Measurements from ENCODE around the gene ZNF723.
"Not testable (repeated sequence)": the region's sequence is repeated elsewhere in the genome, so short reads cannot be mapped to it uniquely, and the experiment has no call there.

Gene ZNF723

GRCh38 chr19:22832031-22832762 is at the start of gene ZNF723:
Gene ZNF723, plus strand, starts transcription at chr19:22832291. Its CDS starts 89 bp downstream, at chr19:22832380.
- DNase-seq (ENCODE audit: low read depth in 2 of 2), result no peak

DNA sequence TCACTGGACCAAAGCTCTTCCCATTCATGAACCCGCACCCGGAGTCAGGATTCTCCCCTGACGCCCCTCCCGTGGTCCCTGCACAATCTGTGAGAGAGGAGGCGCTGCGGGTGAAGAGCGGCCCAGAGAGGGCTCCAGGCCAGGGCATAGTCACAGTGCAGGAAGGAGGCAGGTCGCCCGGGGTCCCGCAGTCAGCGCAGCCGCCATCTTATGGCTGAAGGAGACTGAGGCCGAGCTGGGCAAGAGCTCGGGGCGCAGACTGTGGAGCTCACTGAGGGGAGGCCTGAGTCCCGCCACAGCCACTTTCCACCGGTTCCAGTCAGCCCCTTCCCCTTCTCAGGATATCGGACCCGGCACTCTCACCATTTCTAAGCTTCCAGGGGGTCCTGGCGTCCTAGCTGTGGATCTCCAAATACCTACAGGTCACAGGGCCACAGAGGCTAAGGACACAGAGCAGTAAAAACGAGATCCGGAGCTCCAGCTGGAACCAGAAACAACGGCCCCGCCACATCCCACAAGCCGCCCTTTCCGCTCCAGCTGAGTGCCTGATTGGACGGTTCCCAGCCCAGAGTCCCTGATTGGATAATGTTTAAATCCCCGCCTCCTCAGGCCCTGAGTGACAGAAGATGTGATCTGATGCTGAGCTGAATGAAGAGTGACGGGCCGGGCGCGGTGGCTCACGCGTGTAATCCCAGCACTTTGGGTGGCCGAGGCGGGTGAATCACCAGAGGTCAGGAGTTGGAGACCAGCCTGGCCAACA is 48.3 kb upstream of the ZNF723 start, which contains the start of gene ZNF99:
Gene ZNF99, minus strand, starts transcription at position 501 of the 760 bp plus-strand sequence. Its CDS starts 135 bp downstream, at position 366.
- DNase-seq (ENCODE audit: low read depth in 2 of 2), result no peak

GRCh38 chr19:22792863-22793262 is 39.2 kb upstream of the ZNF723 start:
- not testable (repeated sequence) for DNase-seq (ENCODE audit: low read depth in 2 of 2)

- DNase-seq (ENCODE audit: low read depth in 2 of 2), result no peak
These were observed 35.1 kb upstream of the ZNF723 start for GRCh38 chr19:22797040-22797439.

GRCh38 chr19:22806418-22806817 is 25.7 kb upstream of the ZNF723 start:
- DNase-seq (ENCODE audit: low read depth in 2 of 2), result no peak

DNA sequence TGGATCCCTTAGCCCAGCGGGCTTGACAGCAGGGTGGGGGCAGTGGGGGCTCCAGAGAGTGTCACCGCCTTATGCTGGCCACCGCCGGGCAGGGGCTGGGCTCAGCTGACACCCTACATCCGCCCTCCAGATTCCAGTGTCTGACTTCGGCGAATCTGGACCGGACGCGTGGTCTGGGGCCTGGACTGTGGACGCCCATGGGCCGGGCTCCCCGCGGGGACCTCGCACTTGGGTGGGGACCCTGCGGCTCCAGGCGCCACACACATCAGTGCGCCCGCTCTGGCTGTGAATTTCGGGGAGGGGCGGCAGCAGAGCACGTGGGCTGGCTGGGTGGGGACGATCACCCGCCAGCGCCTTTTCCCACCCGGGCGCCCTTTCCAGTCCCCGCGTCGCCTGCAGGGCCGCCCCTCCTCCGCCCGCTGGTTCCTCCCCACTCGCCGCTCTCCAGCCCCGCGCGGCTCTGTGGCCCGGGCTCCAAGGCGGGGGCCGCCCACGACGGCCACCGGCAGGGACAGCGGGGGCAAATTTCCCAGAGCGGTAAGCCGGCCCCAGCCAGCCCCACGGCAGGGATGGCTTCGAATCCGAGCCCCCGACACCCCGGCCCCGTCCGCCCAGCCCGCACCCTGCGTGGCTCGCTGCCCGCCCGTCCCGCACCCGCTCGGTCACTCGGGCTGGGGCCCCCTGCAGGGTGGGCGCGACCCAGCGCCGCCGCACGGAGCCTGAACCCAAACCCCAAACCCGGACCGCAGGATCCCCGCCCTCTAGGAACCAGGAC is 24.8 kb upstream of the ZNF723 start:
- DNase-seq (ENCODE audit: low read depth in 2 of 2), result no peak

GRCh38 chr19:22814124-22814523 is 18.0 kb upstream of the ZNF723 start:
- DNase-seq (ENCODE audit: low read depth in 2 of 2), result no peak

GRCh38 chr19:22831211-22831610 is 880 bp upstream of the ZNF723 start:
- no peak for DNase-seq (ENCODE audit: low read depth in 2 of 2)

- not testable (repeated sequence) for DNase-seq (ENCODE audit: low read depth in 2 of 2)
These were observed 25.7 kb downstream of the ZNF723 start for GRCh38 chr19:22857713-22858320.

- no peak for DNase-seq (ENCODE audit: low read depth in 2 of 2)
These were observed 50.7 kb downstream of the ZNF723 start for GRCh38 chr19:22882797-22883196.

- DNase-seq (ENCODE audit: low read depth in 2 of 2), result no peak
These were observed 61.8 kb downstream of the ZNF723 start for GRCh38 chr19:22893855-22894270.

DNA sequence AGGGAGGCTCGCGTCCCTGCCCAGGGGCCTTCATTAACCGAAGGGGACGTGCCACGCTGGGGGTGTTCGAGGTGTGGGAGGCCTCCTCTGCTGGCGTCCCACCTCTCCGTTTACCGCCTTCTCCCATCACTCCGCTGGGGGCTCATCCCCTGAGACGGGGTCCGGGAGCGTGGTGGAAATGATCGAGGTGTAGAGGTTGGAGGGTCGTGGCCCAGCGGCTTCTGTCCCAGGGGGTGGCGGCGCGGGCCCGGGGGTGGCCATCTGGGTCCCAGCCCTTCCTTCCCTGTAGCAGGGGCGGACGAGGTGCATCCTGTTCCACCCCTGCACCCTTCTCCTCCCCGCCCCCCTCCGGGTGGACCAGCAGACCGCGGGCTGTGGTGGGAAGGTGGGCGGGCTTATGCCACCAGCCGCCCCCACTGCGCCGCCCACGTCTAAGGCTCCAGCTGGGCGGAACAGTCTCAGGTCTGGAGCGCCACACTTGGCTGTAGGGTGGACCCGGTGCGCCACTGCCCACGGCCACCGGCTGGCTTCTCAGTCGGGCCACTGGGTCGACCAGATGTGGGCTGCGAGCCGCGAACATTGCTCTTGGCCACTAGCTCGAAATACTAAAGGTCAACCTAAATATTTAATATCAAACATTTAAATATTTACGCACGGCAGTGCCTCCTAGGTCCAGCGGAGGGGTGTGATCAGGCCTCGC is 69.5 kb downstream of the ZNF723 start:
- no peak for DNase-seq (ENCODE audit: low read depth in 2 of 2)
